Suppressor macrophage treated with lipopolysaccharide for 1 hour (primary cell): Measurements from ENCODE around the gene UBE2D3.

Experiments used
- DNase-seq, 3 donors: peaks; one replicate each; pipeline ENCODE4 v3.0.0-alpha.2; 2020 to 2022

UBE2D3 gene

DNA sequence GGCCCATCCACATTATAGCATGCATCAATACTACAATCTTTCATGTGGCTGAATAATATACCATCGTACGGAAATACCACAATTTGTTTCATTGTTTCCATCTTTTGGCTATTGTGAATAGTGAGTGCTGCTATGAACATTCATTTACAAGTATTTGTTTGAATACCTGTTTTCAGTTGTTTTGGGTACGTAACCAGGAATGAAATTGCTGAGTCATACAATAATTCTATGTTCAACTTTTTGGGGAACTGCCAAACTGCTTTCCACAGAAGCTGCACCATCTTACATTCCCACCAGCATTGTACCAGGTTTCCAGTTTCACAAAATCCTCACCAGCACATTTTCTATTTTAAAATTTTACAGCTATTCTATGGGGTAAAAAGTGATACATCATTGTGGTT is 38.0 kb downstream of the UBE2D3 start:
- DNase-seq = no peak

DNA sequence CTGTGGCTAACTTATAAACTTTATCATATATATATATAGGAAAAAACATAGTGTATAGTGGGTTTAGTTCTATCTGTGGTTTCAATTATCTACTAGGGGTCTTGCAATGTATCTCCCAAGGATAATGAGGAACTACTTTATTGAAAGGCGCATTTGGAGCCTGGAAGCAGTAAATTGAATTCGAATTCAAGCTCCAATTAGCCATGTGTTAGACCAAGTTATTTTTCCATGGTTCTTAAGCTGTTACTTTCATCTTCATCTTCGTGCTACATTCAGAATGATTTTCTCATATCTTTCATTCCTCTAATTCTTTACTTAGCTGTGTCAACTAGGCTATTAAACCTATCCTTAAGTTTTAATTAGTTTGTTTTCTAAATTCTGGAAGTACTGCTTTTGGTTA is 39.4 kb downstream of the UBE2D3 start:
- DNase-seq = no peak

DNA sequence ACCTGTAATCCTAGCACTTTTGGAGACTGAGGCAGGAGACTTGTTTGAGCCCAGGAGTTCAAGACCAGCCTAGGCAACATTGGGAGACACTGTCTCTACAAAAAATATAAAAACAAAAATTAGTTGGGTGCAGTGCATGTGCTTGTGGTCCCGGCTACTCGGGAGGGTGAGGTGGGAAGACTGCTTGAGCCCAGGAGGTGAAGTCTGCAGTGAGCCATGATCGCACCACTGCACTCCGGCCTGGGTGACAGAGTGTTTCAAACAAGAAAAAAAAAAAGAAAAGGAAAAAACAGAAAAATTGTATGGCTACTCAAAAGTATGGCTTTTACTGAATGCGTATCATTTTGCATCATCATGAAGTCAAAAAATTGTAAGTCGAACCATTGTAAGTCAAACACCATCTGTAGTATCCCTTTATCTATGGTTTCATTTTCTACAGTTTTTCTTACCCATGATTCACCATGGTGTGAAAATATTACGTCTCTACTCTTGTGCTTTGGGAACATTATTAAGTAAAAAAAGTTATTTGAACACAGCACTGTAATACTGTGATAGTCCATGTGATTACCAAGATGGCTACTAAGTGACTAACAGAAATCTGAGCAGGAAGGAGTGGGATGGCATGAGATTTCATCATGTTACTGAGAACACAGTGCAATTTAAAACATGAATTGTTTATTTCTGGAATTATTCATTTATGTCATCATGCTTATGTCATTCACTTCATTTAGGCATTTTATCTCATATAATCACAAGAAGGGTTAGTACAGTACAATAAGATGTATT is 40.1 kb downstream of the UBE2D3 start:
- DNase-seq = peak; percentile 70 to 93 (median 87)

DNA sequence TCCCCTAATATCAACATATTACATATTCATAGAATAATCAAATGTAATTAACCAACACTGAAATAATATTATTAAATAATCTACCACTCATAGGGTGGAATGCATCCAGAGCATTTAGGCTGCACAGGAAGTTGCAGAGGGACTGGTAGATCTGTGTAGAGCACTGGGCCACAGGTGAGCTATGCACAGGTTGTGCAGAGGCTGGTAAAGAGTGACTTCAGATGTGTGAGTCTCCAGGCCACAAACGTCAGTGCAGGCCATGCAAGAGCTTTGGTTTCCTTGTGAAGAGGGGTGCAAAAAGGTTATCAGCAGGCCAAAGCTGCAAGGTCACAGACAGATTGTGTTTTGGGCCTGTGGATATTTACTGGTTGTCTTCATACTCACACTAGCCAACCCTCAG is 41.1 kb downstream of the UBE2D3 start:
- DNase-seq = no peak

DNA sequence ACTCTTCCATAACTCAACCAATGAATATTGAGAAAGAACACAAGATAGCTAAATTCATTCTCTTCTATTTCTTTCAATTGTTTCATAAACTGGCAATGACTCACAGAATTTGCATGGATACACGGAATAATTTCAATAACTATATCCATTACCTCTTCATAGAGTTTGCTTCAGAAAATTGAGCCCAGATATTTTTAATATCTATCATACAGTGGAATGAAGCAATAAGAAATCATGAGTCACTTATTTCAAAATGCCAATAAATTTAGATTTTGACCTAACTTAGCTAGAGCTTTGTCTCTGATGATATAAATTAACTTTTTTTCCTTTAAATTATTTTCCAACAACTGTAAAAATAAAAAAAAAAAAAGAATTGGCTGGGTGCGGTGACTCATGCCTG is 44.3 kb downstream of the UBE2D3 start:
- no peak for DNase-seq

DNA sequence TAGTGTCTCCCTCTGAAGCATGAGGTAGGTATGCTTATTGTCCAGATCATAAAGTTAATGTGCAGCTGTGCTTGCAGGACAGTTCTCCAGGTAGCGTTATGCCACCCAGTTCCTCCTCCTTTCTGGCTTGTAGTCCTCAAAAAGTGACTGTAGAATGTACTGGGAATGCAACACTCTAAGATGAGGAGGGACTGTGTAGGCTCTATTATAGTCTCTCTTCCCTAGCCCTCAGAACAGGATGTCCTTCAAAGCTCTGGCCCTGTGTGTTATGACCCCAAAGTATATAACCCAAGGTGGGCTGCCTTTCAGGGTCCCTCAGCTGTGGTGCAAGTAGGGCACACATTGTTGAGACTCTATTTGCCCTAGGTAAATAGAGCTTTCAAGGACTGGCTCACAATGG is 45.8 kb downstream of the UBE2D3 start:
- no peak for DNase-seq

DNA sequence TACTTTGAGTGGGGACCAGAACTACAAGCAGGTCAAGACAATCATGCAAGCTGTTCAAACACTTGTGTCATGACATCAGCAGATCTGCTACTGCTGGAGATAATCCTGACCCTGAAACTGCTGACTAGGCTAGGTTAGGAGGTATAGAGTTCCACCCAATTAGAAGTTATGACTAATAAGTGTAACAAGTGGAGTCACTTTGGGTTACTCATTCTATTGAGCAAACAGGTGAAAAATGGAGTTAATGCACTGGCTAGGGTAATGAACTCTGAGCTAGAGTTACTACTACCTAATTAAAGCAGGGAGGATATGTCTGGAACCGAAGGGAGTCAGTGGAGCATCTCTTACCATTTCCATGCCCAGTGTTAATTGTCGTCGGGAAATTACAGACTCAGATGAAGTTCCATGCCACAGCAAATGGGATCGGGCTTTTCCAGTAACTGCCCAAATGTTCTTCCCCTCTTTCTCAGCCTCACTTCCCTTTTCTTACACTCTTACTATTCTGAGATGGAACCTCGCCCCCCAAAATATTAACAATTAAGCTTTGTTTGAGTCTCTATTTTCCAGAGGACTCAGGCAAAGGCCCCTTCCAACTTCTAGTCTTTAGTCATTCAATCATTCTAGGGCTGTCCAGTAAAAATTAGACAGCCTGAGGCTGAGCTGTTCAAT is 46.7 kb downstream of the UBE2D3 start:
- peak in 2 of 3 donors; percentile 39 to 53 for DNase-seq

DNA sequence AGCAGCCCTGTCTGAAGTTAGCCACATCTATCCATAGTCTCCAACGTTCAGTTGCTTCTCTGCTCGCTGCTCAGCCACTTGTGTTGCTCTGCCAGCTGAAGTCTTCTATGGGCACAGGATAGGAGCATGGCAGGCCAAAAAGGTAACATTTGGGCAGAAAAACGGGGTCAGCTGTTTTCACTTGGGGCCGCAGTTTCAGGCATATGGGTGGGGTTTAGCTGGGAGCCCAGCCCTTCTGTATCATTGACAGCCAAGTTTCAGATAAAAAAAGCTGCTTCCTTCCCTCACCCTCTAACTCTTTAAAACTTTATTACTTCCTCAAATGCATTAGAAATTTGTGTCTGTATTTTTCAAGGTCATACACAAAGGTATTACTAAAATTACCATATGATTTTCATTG is 48.1 kb downstream of the UBE2D3 start:
- no peak for DNase-seq

DNA sequence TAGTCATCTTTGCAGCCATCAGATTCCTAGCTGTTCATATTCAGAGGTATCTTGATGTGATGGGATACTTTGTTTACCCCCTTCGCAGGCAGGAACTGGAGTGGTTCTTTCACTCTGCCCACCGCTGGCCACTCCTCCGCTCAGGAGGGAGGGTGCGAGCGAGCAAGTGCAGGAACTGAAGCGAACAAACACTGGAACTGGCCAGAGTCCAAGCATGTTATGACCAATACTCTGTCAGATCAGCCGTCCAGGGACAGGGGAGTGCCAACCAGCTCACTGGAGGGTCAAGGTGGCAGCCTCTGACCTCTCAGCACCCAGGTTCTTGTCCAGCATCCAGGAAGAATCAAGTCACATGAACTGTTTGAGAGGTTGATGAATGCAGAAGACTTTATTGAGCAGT is 48.6 kb downstream of the UBE2D3 start:
- no peak for DNase-seq

DNA sequence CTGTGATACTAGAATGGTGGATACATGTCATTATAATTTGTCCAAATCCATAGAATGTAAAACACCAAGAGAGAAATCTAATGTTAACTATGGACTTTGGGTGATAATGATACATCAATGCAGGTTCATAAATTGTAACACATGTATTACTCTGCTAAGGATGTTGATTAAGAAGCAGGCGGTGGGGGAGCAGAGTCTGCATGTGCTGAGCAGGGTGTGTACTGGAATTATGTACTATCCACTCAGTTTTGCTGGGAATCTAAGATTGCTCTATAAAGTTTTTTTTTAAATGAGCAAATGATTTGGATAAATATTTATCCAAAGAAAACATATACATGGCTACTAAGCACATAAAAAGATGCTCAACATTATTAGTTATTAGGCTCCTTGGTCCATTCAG is 51.5 kb downstream of the UBE2D3 start:
- DNase-seq = no peak

DNA sequence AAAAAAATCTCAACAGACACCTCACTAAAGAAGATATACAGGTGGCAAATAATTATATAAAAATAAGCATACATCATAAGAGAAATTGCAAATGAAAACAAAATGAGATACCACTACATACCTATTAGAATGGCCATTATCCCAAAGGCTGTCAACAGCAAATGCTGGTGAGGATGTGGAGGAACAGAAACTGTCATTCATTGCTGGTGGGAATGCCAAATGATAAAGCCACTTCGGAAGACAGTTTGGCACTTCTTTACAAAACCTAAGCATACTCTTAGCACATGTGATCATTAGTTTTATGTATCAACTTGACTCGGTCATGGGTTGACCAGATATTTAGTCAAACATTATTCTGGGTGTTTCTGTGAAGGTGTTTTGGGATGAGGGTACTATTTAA is 53.1 kb downstream of the UBE2D3 start:
- no peak for DNase-seq

DNA sequence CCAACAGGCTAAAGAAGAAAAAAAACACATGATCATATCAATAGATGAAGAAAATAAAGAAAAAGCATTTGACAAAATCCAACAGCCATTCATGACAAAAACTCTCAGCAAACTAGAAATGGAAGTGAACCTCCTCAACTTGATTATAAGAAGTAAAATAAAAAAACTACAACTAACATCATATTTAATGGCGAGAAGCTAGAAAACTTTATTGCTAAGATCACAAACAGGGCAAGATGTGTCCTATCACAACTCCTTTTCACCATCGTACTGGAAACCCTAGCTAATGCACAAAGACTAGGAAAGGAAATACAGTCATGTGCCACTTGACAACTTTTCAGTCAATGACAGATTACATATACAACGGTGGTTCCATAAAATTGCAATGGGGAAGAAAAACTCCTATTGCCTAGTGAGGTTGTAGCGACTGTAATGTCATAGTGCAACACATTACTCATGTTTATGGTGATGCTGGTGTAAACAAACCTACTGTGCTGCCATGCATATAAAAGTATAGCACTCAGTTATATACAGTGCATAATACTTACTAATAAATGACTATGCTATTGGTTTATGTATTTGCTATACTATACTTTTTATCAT is 54.5 kb downstream of the UBE2D3 start:
- DNase-seq = peak in 2 of 3 donors; percentile 40 to 50

DNA sequence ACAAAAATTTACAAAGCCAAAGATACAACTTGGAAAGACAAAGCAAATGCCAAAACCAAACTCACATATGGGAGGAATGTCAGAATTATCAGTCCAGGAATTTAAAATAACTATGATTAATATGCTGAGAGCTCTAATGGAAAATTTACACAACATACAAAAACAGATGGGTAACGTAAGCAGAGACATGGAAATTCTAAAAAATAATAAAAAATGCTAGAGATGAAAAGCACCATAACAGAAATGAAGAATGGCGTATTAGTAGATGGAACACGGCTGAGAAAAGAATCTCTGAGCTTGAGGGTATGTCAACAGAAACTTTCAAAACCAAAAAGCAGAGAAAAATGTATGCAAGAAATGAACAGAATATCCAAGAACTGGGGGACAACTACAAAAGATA is 62.5 kb downstream of the UBE2D3 start:
- DNase-seq = no peak

DNA sequence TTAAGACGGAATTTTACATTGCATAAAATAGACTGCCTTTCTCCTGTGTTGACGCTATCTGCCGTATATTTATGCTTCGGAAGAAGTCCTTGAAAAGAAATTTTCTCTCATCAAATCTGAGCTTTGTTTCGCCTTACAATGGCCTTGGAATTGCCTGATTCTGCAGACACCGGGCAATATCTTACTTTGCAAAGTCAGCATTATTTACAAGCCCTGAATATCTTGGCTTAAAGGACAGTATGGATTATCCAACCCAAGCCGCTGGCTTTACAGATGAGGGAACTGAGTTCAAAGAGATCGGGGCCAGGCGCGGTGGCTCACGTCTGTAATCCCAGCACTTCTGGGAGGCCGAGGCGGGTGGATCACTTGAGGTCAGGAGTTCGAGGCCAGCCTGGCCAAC is 65.4 kb downstream of the UBE2D3 start:
- no peak for DNase-seq

DNA sequence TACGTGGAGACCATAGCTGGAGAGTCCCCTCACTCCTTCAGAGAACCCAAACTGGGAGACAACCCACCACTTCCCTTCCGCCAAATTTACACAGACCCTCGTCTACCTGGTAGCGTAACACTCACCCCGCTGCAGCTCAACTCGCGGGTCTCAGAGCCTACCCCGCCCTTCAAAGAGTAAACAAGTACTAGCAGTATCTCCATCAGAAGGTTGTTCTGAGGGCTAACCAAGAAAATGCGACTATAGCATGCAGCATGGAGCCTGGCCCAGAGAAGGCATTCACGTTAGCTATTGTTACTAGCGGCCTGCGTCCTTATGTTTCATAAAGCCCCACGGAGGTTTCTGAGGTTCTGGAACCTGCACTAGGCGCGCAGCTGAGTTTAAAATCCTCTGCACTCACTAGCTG is 66.1 kb downstream of the UBE2D3 start:
- peak in 1 of 3 donors; percentile 17 for DNase-seq

DNA sequence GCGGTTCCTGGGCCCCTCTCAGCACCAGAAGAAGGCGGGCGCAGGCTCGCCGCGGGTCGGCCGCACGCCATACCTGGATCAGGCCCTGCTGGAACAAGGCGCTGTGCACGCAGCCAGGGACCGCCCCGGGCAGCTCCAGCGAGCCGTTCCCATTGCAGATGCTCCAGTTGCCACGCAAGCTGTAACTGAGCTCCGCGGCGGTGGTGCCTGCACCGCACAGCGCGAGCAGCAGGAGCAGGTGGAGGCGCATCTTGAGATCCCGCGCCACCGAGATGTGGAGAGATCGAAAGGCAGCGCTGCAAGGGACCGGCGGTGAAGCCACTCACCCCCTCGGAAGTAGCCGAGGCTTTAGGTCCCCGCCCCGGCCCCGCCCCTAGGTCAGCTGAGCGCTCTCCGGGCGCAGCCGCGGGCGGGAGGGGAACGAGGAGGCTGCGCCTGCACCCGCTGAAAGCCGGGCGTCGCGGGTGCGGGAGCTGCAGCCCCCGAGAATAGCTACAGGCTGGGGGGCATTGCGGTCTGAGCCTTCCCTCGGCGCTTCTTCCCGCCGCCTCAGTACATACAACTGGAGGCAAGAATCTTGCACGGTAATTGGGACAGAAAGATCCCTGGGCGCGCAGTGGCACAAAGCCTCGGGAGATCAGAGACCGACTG is 66.6 kb downstream of the UBE2D3 start, which contains the start of gene MANBA:
Gene MANBA, minus strand, starts transcription at position 324 of the 651 bp plus-strand sequence. Its CDS starts 74 bp downstream, at position 250.
- peak; percentile 90 to 97 (median 94) for DNase-seq

DNA sequence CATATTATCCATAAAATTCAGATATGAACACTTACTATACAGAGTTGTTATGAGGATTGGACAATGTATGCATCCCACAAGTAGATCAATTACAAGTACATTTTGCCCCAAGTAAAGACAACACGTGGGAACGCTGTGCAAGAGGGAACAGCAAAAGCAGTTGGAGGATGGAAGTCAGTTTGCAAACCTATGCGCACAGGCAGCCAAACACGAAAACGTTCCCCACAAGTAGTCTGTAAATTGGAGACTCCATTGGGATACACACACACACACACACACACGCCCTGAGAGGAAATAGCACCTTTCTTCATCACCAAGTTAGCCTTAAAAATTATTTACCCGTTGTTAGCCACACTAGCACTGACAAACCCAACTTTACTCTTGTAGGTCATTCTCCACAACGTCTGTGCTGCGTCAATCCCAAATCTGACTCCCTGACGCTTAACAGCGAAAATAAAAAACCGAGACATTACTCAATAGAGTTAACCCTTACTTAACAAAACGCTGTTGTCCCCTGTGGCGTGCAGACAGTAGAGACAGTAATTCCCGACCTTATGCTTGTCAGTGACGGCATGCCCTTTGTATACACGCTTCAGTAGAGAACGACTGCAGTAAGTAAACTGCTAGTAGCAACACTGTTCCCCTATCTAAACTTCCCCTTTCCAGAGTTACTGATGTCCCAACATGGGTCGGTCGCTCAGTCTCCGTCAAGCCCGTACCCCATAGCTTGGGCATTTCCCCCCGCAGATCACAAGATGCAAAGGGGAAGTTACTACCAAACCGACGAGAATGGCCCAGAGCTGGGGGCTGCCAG is 67.3 kb downstream of the UBE2D3 start:
- peak; percentile 93 to 98 (median 95) for DNase-seq

DNA sequence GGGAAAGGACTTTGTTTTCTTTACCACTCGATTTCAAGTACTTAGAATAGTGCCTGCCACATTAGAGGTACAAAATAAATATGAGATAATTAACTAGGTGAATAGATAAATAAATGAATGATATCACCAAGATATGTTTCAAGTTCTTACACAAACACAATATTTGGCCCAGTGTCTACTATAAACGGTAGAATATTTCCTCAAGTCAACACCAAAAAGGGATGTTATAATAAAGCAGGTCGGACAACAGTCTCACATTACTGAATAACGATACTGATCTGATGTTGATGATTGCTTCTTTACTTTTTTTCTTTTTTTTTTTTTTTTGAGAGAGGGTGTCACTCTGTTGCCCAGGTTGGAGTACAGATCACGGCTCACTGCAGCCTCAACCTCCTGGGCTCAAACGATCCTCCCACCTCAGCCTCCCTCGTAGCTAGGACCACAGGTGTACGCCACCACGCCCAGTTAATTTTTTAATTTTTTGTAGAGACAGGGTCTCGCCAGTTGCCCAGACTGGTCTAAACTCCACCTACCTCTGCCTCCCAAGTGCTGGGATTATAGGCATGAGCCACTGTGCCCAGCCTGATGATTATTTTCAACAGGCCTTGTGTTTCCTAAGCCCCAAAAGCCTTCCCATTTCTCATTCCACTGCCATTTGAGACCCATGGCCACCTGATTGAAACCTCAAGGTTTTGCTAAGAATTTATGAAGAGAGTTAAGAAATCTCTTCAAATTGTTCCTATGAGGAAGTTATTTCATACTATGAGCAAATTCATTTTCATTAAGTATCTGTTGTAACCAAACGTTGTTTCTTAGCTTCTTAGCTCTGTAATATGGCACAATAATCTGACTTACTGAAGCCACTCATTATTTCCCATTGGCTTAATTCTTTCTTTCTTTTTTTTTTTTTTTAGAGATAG is 68.8 kb downstream of the UBE2D3 start:
- peak in 2 of 3 donors; percentile 39 to 67 for DNase-seq

DNA sequence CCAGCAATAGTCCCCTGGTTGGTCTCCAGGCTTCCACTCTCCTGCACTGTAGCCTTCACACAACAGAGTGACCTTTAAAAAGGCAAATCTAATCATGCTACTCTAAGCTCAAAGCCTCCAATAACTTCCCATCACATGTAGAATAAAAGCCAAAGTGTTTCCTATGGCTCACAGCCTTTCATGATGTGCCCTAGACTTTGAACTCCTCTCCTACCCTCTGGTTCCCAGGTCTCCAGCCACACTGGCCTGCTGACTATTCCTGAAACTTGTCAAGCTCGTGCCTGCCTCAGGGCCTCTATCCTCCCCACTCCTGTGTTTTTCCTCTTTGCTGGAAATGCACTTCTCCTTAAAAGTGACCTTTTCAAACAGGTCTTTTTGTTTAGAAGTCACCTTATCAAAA is 69.7 kb downstream of the UBE2D3 start:
- DNase-seq = no peak

DNA sequence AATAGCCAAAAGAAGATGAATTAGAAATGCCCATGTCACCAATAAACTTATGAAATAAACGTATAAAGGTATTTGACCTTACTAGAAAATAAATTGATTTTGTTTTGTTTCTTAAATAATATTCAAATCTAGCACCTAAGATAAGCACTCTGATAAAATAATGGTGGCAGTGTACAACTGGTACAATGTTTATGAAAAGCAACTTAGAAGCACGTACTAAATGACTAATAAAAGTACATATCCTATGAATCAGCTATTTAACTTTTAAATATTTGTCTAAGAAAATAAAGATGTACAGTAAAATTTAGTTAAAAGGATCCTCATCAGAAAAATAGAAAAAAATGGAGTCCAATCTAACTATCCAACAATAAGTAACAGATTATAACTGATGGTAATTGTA is 73.3 kb downstream of the UBE2D3 start:
- DNase-seq = no peak

DNA sequence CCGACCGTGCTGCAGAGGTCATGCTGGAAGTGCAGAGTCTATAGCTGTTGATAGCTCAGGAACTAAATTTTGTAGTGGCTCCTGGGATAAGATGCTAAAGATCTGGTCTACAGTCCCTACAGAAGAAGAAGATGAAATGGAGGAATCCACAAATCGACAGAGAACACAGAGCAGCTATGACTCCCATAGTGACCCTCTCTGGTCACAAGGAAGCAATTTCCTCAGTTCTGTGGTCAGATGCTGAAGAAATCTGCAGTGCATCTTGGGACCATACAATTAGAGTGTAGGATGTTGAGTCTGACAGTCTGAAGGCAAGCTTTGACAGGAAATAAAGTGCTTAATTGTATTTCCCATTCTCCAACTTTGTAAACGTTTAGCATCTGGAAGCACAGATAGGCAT is 75.4 kb downstream of the UBE2D3 start:
- peak in 2 of 3 donors; percentile 34 to 50 for DNase-seq
